ENCODE results near the gene CD52.

Gene CD52

DNA sequence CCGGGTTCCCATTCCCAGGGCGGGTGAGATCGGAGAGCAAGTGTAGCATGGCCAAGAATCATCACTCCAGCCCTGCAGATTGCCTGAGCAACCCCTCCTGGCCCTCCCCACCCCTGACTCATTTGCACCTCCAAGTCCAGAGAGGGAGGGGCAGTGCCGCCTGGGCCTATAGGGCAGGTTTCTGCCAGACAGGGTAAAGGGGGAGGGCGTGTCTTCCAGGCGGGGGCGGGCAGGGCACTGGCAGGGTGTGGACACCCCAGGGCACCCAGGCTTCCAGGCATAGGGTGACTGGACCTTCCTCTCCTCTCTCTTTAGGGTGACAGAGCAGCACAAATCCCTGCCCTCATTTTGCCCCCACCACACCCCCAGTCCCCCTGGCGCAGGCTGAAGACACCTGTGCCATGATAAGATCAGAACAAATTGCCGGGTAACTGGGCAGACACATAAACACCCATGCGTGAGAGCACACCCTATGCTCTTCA, 39.4 kb downstream of the CD52 start:
- no peak for DNase-seq (ENCODE audit: low spot score)

GRCh38 chr1:26358411-26359384, 40.9 kb downstream of the CD52 start:
- DNase-seq (ENCODE audit: low spot score), result no peak

GRCh38 chr1:26359981-26360806, 42.4 kb downstream of the CD52 start:
- no peak for DNase-seq (ENCODE audit: low spot score)

DNA sequence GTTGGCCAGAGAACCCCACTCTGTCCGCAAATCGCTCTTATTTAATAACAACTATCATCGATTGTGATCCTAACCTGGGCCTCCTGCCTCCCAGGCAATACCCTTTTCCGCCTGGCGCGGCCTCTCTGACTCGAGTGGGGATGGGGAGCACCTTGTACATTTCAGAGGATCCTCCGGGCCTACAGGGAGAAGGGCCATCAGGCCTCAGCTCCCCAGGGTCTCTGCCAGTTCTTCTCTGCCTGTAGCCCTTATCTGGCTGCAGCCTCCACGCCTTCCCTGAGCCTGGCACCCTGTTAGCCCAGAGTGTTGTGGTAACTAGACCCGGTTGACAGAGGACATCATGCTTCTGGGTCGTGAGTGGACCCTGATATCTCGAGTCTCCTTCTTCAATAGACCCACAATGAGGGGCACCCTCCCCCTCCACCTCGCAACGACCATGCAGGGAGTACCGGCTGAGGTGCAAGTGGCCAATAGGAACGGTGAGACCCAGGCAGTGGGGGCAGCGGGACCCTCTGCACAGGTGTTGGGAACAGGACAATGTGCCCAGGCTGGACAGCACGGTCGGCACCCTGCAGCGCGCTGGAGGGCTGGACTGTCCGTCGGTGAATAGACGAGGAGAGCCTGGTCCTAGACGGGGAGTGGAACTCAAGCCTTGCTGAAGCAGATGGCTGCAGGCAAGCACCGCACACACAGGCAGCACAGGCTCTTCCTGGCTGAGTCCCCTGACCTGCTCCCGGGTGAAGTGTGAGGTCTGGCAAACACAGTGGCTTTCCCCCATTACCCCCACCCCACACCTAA, 43.2 kb downstream of the CD52 start:
- DNase-seq (ENCODE audit: low spot score), result no peak

GRCh38 chr1:26361605-26362122, 43.9 kb downstream of the CD52 start:
- DNase-seq (ENCODE audit: low spot score), result no peak

- DNase-seq (ENCODE audit: low spot score), result no peak
Observed at GRCh38 chr1:26362331-26362730, 44.6 kb downstream of the CD52 start.

DNA sequence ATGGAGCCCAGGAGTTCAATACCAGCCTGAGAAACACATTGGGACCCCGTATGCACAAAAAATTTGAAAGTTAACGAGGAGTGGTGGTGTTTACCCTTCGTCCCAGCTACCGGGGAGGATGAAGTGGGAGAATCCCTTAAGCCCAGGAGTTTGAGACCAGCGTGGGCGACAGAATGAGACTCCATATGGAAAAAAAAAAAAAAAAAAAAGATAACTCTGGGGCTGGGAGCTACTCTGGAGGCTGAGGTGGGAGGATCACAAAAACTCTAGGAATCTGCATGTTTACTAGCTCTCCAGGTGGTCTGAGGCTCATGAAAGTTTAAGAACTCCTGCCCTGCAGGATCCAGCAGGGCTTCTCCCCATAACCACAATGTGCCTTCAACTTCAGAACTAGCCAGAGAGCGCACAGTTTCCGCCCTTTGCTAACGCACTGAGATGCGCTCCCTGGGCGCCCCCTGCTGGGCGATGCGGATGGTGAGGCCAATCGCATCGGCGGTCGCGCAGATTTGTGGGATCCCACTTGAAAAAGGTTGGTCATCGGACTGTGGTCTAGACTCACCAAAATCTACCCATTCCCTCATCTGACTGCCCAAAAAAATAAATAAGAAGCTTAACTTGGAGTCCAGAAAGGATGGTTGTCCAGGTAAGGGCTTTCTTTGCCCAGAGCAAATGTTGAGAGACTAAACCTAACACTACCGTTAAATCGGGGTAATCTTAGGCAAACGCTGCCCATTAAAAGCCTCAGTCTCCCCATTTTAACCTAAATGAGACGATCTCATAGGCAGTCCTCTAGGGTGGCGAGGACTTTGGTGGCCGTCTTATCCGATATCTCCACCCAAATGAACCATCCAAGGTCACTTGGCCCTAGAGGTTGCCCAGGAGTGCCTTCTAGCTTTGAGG, 46.0 kb downstream of the CD52 start:
- peak; percentile 86 for DNase-seq (ENCODE audit: low spot score)

GRCh38 chr1:26364956-26365355, 47.2 kb downstream of the CD52 start:
- no peak for DNase-seq (ENCODE audit: low spot score)

- DNase-seq (ENCODE audit: low spot score), result no peak
Observed at GRCh38 chr1:26367441-26367840, 49.7 kb downstream of the CD52 start.

DNA sequence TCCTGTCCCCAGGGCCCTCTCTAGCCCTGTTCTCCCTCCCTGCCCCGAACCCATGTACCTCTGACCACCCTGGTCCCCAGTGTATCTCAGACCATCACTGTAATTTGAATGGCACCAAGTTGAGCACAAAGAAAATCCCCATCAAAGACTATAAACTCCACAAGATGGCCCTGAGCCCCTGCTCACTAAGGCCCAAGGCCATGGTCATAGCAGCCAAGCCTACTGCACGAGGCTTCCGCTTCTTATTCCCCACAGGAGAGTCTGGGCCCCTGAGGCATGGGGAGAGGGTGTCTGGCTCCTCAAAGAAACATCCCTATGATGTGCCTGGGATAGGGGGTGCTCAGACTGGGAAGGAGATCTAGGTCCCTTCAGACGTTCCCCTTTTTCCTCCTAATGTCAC, 50.2 kb downstream of the CD52 start:
- DNase-seq (ENCODE audit: low spot score), result no peak

DNA sequence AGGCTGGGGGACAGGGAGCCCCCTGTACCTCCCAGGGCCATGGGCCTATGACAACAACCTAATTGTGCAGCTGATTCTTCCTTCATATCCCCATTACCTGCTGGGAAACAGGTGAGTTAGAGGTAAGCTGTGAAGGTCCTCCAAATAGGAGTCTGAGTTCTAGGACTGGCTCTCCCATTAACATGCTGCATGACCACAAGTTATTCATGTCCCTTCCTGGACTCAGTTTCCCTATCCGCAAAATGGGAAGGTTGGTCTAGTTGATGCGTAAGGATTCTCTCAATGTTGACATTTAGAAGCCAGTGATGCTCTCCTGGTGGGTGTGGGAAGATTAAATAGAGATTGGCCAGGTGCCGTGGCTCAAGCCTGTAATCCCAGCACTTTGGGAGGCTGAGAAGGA, 50.7 kb downstream of the CD52 start:
- no peak for DNase-seq (ENCODE audit: low spot score)

All from D341Med (cell line).